Smooth muscle cell (in vitro differentiated cells): ENCODE data around the gene GPSM1. TPM values are rescaled to one million over a fixed set of nuclear protein-coding genes. Genes with fewer than 3 reads are reported as not detected.

Source experiments
- DNase-seq: peaks from one replicate; lab custom pipeline; 2025; ENCODE audit not compliant: unreplicated experiment; lab: John Stamatoyannopoulos, UW
- H2AFZ ChIP-seq: fragments of 200-600 bp; sonication (generic); 2 replicates; pipeline ENCODE4 v1.6.0; 2016; ENCODE audit warnings: antibody characterized with exemption, low read depth, mild to moderate bottlenecking
- H3F3A ChIP-seq: fragments of 200-600 bp; sonication (generic); 2 replicates; pipeline ENCODE4 v1.6.0; 2017; ENCODE audit warnings: antibody characterized with exemption, low read depth
- H3K27ac ChIP-seq: fragments of 200-600 bp; sonication (generic); 2 replicates; pipeline ENCODE4 v1.5.1; 2016; ENCODE audit warnings: low read depth, mild to moderate bottlenecking
- H3K27me3 ChIP-seq: fragments of 200-600 bp; sonication (generic); 2 replicates; pipeline ENCODE4 v1.6.1; 2016; ENCODE audit warnings: low read depth, mild to moderate bottlenecking
- H3K36me3 ChIP-seq: fragments of 200-600 bp; sonication (generic); 2 replicates; pipeline ENCODE4 v1.5.1; 2016; ENCODE audit warnings: low read depth
- H3K4me1 ChIP-seq: fragments of 200-600 bp; sonication (generic); 2 replicates; pipeline ENCODE4 v1.5.1; 2016; ENCODE audit warnings: low read depth
- H3K4me2 ChIP-seq: fragments of 200-600 bp; sonication (generic); 2 replicates; pipeline ENCODE4 v1.6.0; 2016; ENCODE audit warnings: mild to moderate bottlenecking
- H3K4me3 ChIP-seq: fragments of 200-600 bp; sonication (generic); 2 replicates; pipeline ENCODE4 v1.5.1; 2016; ENCODE audit warnings: mild to moderate bottlenecking
- H3K79me2 ChIP-seq: fragments of 200-600 bp; sonication (generic); 2 replicates; pipeline ENCODE4 v1.6.0; 2016; ENCODE audit warnings: low read depth, mild to moderate bottlenecking
- H3K9ac ChIP-seq: fragments of 200-600 bp; sonication (generic); 2 replicates; pipeline ENCODE4 v1.6.0; 2016; ENCODE audit warnings: low read depth
- H3K9me3 ChIP-seq: fragments of 200-600 bp; sonication (generic); replicated peaks from 2 replicates; pipeline ENCODE4 v1.5.1; 2016; ENCODE audit warnings: low read depth
- H4K20me1 ChIP-seq: fragments of 200-600 bp; sonication (generic); 2 replicates; pipeline ENCODE4 v1.6.0; 2016; ENCODE audit warnings: low read depth
- CTCF ChIP-seq: fragments of 200-600 bp; sonication (generic); IDR thresholded peaks from 2 replicates; pipeline ENCODE4 v1.5.1; 2017; ENCODE audit warnings: borderline replicate concordance, mild to moderate bottlenecking, antibody characterized with exemption; ENCODE audit not compliant: insufficient read depth, poor library complexity, severe bottlenecking
- WGBS: methylation state at CpG from one replicate; pipeline ENCODE4 v1.1.7; 2016; ENCODE audit warnings: low lambda C conversion rate; 5-methylcytosine and 5-hydroxymethylcytosine counted together
- polyA plus RNA-seq: library from polyadenylated mRNA; unstranded; fragments of >200 nt; fragmentation: Nextera tagmentation; extraction: Ambion mirVana; gene quantifications from 2 replicates; pipeline ENCODE4 v1.2.1, GENCODE V29; 2016
- total RNA-seq: library from RNA; depleted of rRNA; stranded (reverse); fragments of >200 nt; gene quantifications from 2 replicates; pipeline ENCODE4 v1.2.3, GENCODE V29; 2014

The GPSM1 gene
- total and polyA plus RNA-seq, 2 experiments from 2014 or later, result 21.1 to 45.9 TPM

GRCh38 chr9:136326761-136327303 lies 507 bp upstream of the GPSM1 start:
- 44% methylated on average over 15 of the region's 17 CpGs for WGBS
- Histone ChIP-seq H4K20me1 (peaks cover 40% of the 10 kb centered on the region), H3K4me3 (peak overlapping the region; percentile 60), H3K4me1 (peaks cover 27% of the 10 kb centered on the region), H3K27me3 (no peaks in the 10 kb centered on the region), H3F3A (peaks cover 6% of the 10 kb centered on the region), H3K36me3 (no peaks in the 10 kb centered on the region), H3K27ac (peak overlapping the region; percentile 80), H3K4me2 (peak overlapping the region; percentile 96), H3K9me3 (no peaks in the 10 kb centered on the region), H3K9ac (peak overlapping the region; percentile 49), H2AFZ (no peak overlapping the region), H3K79me2 (peaks cover 41% of the 10 kb centered on the region)
- peak; percentile 60 for DNase-seq
- no peak for TF ChIP-seq CTCF

- Histone ChIP-seq H3K27me3 (no peaks in the 10 kb centered on the region), H3K79me2 (peaks cover 49% of the 10 kb centered on the region)
- DNase-seq, result no peak
Measured at GRCh38 chr9:136328011-136328621, 777 bp downstream of the GPSM1 start.

GRCh38 chr9:136328622-136329041 lies 1.3 kb downstream of the GPSM1 start:
- Histone ChIP-seq H3K9ac (peak overlapping the region; percentile 59), H3K4me1 (peaks cover 27% of the 10 kb centered on the region), H3K4me2 (peak overlapping the region; percentile 96), H3K36me3 (no peaks in the 10 kb centered on the region), H2AFZ (no peak overlapping the region), H3K4me3 (peak overlapping the region; percentile 60), H3K9me3 (no peaks in the 10 kb centered on the region), H4K20me1 (peaks cover 58% of the 10 kb centered on the region), H3K79me2 (peaks cover 54% of the 10 kb centered on the region), H3K27me3 (no peaks in the 10 kb centered on the region), H3F3A (peaks cover 6% of the 10 kb centered on the region), H3K27ac (peak overlapping the region; percentile 80)
- no peak for TF ChIP-seq CTCF
- peak; percentile 41 for DNase-seq
- WGBS, result 11% methylated on average over 14 of the region's 15 CpGs

More at GRCh38 chr9:136328011-136328621, 777 bp downstream of the GPSM1 start:
- Histone ChIP-seq H3K4me2 (peak overlapping the region; percentile 96), H3K9me3 (no peaks in the 10 kb centered on the region), H3K9ac (peak overlapping the region; percentile 59), H3K4me1 (peaks cover 27% of the 10 kb centered on the region), H3K4me3 (peak overlapping the region; percentile 60), H3K36me3 (no peaks in the 10 kb centered on the region), H2AFZ (no peak overlapping the region), H4K20me1 (peaks cover 52% of the 10 kb centered on the region), H3K27ac (peak overlapping the region; percentile 80), H3F3A (peaks cover 6% of the 10 kb centered on the region)
- WGBS, result 38% methylated on average over 12 of the region's 13 CpGs
- no peak for TF ChIP-seq CTCF
